IPS-NIHi7 (cell line): ENCODE data around the gene DEFB121.

Source experiments
- DNase-seq: peaks from one replicate; pipeline ENCODE4 v3.0.0; 2012; ENCODE audit warnings: mixed read lengths; ENCODE audit errors: extremely low spot score

Gene DEFB121

DNA sequence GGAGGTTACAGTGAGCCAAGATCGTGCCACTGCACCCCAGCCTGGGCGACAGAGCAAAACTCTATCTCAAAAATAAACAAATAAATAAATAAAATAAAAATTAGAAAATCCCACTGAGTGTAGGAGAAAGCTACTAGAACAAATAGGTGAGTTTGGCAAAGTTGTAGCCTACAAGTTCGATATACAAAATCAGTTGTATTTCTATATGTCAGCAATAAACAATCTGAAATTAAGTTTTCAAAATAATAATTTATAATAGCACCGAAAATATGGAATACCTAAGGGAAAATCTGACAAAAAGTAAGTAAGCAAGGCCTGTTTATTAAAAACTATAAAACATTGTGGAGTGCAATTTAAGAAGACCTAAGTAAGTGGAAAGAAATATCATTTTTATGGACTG, 42.7 kb downstream of the DEFB121 start:
- DNase-seq: no peak

DNA sequence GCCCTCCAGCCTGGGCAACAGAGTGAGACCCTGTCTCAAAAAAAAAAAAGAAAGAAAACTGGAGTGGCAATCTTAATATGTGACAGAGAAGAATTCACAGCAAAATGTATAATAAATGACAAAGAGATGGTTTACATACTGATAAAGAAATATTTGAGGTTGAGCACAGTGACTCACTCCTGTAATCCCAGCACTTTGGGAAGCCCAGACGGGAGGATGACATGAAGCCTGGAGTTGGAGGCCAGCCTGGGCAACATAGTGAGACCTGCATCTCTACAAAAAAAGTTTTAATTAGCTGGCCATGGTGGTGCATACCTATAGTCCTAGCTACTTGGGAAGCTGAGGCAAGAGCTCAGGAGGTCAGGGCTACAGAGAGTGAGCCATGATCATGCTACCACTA, 50.0 kb downstream of the DEFB121 start:
- no peak for DNase-seq
